Panc1 (cell line): ENCODE results near the gene PADI2.

Experiments
- CTCF ChIP-seq: fragments of 450-650 bp; IDR thresholded peaks from 2 replicates; pipeline ENCODE4 v1.5.1; 2017; ENCODE audit warnings: mild to moderate bottlenecking
- POLR2AphosphoS5 ChIP-seq: IDR thresholded peaks from 2 replicates; pipeline ENCODE4 v1.6.1; 2012; ENCODE audit warnings: mild to moderate bottlenecking, low read depth, low read length, moderate library complexity
- REST ChIP-seq, 2 experiments: IDR thresholded peaks; 2 replicates each; pipeline ENCODE4 v1.6.1; 2011 to 2012; ENCODE audit warnings: low read depth in 2 of 2, control low read depth in 1 of 2, low read length in 1 of 2, mild to moderate bottlenecking in 1 of 2, moderate library complexity in 1 of 2; ENCODE audit not compliant: insufficient read depth in 1 of 2
- SIN3A ChIP-seq: IDR thresholded peaks from 2 replicates; pipeline ENCODE4 v1.6.1; 2012; ENCODE audit warnings: low read depth, mild to moderate bottlenecking, low read length, moderate library complexity, borderline replicate concordance; ENCODE audit not compliant: insufficient read depth
- TCF7L2 ChIP-seq: IDR thresholded peaks from 2 replicates; pipeline ENCODE4 v1.6.1; 2011; ENCODE audit warnings: mild to moderate bottlenecking, low read depth, low read length, inconsistent platforms

- TF ChIP-seq POLR2AphosphoS5 (no peak), CTCF (no peak), TCF7L2 (no peak), SIN3A (no peak), REST (IDR thresholded peaks at IDR 0.05; ENCODE audit: insufficient read depth in 1 of 2, low read depth in 2 of 2, low read length in 1 of 2) (no peak)
Measured at GRCh38 chr1:17119773-17120480, 676 bp upstream of the PADI2 start.
